Measurements from ENCODE around the gene RPS3. TPM values are rescaled to one million over a fixed set of nuclear protein-coding genes. Genes with fewer than 3 reads are reported as not detected.

RPS3 gene
- total and polyA plus RNA-seq, 2 donors (not counting 3 experiments of a cell fraction or from before 2014, with no cell fraction given), result 2,973 to 3,734 TPM

- H3K79me2 ChIP-seq (ENCODE audit: control insufficient read depth, insufficient read depth, low read length), result no peaks in the 10 kb centered on the region
- no peak for DNase-seq (ENCODE audit: low read depth, low spot score)
- intact Hi-C loops (cut with micrococcal nuclease), result no loop called here
- H3K4me1 ChIP-seq (ENCODE audit: control insufficient read depth, extremely low read depth, insufficient read depth, low read length), result no peaks in the 10 kb centered on the region
- H3K27ac ChIP-seq (ENCODE audit: insufficient read depth, low read depth, low read length), result no peak overlapping the region
- no peak overlapping the region for H3K9ac ChIP-seq (replicated peaks; ENCODE audit: extremely low read depth, insufficient read depth, low read length)
- H3K4me2 ChIP-seq (ENCODE audit: insufficient read depth, low read length), result no peak overlapping the region
- H3K27me3 ChIP-seq (ENCODE audit: control insufficient read depth in 2 of 2, insufficient read depth in 2 of 2, low read length in 2 of 2), result no peaks in the 10 kb centered on the region
- TF ChIP-seq MYC (IDR thresholded peaks at IDR 0.05; ENCODE audit: low read depth, low read length) (no peak), JUN (IDR thresholded peaks at IDR 0.05; ENCODE audit: borderline replicate concordance, insufficient read depth, insufficient read length, low read depth) (no peak), FOS (IDR thresholded peaks at IDR 0.05; ENCODE audit: borderline replicate concordance, insufficient read depth, low read length) (no peak), POLR2AphosphoS5 (IDR thresholded peaks at IDR 0.05; ENCODE audit: insufficient read depth, low read depth, low read length) (no peak), CTCF (IDR thresholded peaks at IDR 0.05; ENCODE audit: extremely low read depth in 1 of 2, insufficient read depth in 1 of 2, low read depth in 1 of 2, low read length in 2 of 2) (no peak), GATA2 (IDR thresholded peaks at IDR 0.05; ENCODE audit: insufficient read depth, insufficient read length, low read depth, low read length) (no peak), MAX (IDR thresholded peaks at IDR 0.05; ENCODE audit: insufficient read depth, insufficient read length) (no peak), EZH2 (IDR thresholded peaks at IDR 0.05; ENCODE audit: borderline replicate concordance, low read depth, low read length, severe bottlenecking) (no peak), POLR2A (IDR thresholded peaks at IDR 0.05; ENCODE audit: low read depth, low read length) (no peak)
- H3K36me3 ChIP-seq (ENCODE audit: control insufficient read depth in 2 of 2, extremely low read depth in 1 of 2, insufficient read depth in 2 of 2, low read length in 2 of 2), result peaks cover 0 to 54% of the 10 kb centered on the region in 2 experiments
- CTCF ChIA-PET, result interaction anchor here (0.9 to 1.4 kb wide), 2 partner anchors 32 to 52 kb away, joined by 3 to 4 read pairs; no protein-coding TSS in a partner anchor
- H3K9me1 ChIP-seq (replicated peaks; ENCODE audit: control insufficient read depth, extremely low read depth, insufficient read depth, low read length), result no peaks in the 10 kb centered on the region
- FAIRE-seq, result no peak
- H3K9me3 ChIP-seq (replicated peaks; ENCODE audit: control insufficient read depth, insufficient read depth, low read length), result no peaks in the 10 kb centered on the region
- dilution Hi-C loops (cut with MboI; ENCODE audit: extremely low pct_ligation_motif_present, low sequenced_read_pairs), result loop anchor here (10.0 kb wide), 1 partner anchor 95 kb away; no protein-coding TSS in a partner anchor
- BruUV-seq (replicated peaks), result no TSS peak
- POLR2A ChIA-PET, result no interaction called here
- no peak overlapping the region for H2AFZ ChIP-seq (ENCODE audit: low read depth, low read length)
- no peak overlapping the region for H3K4me3 ChIP-seq (replicated peaks in 1 of 3; ENCODE audit: insufficient read depth in 1 of 3, low read depth in 1 of 3, low read length in 3 of 3)
- no peaks in the 10 kb centered on the region for H4K20me1 ChIP-seq (replicated peaks; ENCODE audit: control insufficient read depth, extremely low read depth, insufficient read depth, low read length)
These were observed 40.3 kb downstream of the RPS3 start for GRCh38 chr11:75439495-75440120.

All from endothelial cell of umbilical vein (primary cell).